Measurements from ENCODE around the gene CTTNBP2. TPM values are rescaled to one million over a fixed set of nuclear protein-coding genes. Genes with fewer than 3 reads are reported as not detected.

Gene CTTNBP2
- total and polyA plus RNA-seq, 10 of the 15 experiments (the other 5 are each of a cell fraction or from before 2014, with no cell fraction given) = 0.04 to 0.43 TPM; not detected in 8

DNA sequence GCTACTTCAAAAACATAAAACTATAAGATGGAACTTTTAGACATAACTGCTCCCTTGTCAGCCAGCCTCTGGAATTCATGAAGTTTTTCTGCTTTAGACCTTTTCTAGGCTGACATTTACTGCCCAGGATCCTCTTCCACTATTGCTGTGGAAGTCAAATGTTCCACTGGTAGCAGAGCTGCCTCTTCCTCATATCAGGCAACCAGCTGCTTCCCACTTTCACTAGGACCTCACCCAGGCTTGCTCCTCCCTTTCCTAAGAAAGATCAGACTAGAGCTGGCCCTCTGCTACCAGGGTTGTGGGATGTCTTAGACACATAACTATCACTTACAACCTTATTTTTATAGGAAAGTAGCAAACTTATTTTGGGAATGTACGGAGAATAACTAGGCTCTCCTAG, 121.5 kb downstream of the CTTNBP2 start:
- no peak overlapping the region for H3K27ac ChIP-seq (ENCODE audit: control insufficient read depth, insufficient read depth)
- H3K27me3 ChIP-seq (replicated peaks in 1 of 2; ENCODE audit: control insufficient read depth in 2 of 2, insufficient read depth in 2 of 2, low read length in 1 of 2) = peaks cover 0 to 3% of the 10 kb centered on the region in 2 experiments; a peak in 2 of 4 replicates
- DNase-seq (ENCODE audit: low read depth, low spot score) (no peak), ATAC-seq (no peak), FAIRE-seq (no peak)
- no peak overlapping the region for H3K9ac ChIP-seq (ENCODE audit: control insufficient read depth, insufficient read depth, low read length)
- H3K36me3 ChIP-seq (ENCODE audit: control insufficient read depth in 2 of 2, insufficient read depth in 2 of 2, low read length in 1 of 2) = no peaks in the 10 kb centered on the region
- CTCF ChIA-PET = interaction anchor here (0.7 to 3.3 kb wide), 26 partner anchors 11 to 468 kb away, joined by 3 to 31 read pairs (median 5); no protein-coding TSS in a partner anchor
- POLR2A ChIA-PET = interaction anchor here (0.6 kb wide), 1 partner anchor 847 kb away, joined by 5 read pairs; no protein-coding TSS in a partner anchor
- intact Hi-C loops (cut with micrococcal nuclease; ENCODE audit: unreplicated experiment) = no loop called here
- no peaks in the 10 kb centered on the region for H4K20me1 ChIP-seq (ENCODE audit: control insufficient read depth, insufficient read depth)
- RAD21 ChIA-PET (ENCODE audit: unreplicated experiment) = interaction anchor here (0.6 to 1.4 kb wide), 9 partner anchors 11 to 444 kb away, joined by 3 to 7 read pairs (median 3); no protein-coding TSS in a partner anchor
- SMC1A ChIA-PET (ENCODE audit: uncharacterized antibody, unreplicated experiment) = interaction anchor here (0.8 to 1.9 kb wide), 16 partner anchors 9 to 352 kb away, joined by 3 to 8 read pairs (median 4); no protein-coding TSS in a partner anchor
- H2AFZ ChIP-seq (ENCODE audit: control insufficient read depth, low read depth, low read length) = no peak overlapping the region
- 100% methylated on average over 1 of the region's 1 CpG for WGBS (ENCODE audit: insufficient coverage, insufficient replicate concordance, low lambda C conversion rate, missing lambda C conversion rate)
- H3K79me2 ChIP-seq (ENCODE audit: control insufficient read depth, insufficient read depth, low read length) = no peaks in the 10 kb centered on the region
- no peaks in the 10 kb centered on the region for H3K4me1 ChIP-seq (ENCODE audit: control insufficient read depth, insufficient read depth, low read length)
- no peak overlapping the region for H3K4me2 ChIP-seq (ENCODE audit: control insufficient read depth, insufficient read depth)
- H3K9me3 ChIP-seq (replicated peaks; ENCODE audit: control insufficient read depth, insufficient read depth, low read length) = no peaks in the 10 kb centered on the region
- no TSS peak for BruUV-seq (replicated peaks)
- no peak overlapping the region for H3K4me3 ChIP-seq
- in situ Hi-C loops (cut with MboI) = no loop called here
- no peak for TF ChIP-seq MTA2 (IDR thresholded peaks at IDR 0.05; ENCODE audit: low read depth)
- no peak for TF ChIP-seq ZNF687 (IDR thresholded peaks at IDR 0.05)
- no peak for TF ChIP-seq STAT3 (IDR thresholded peaks at IDR 0.05; ENCODE audit: low read depth, low read length)
- TF ChIP-seq ZNF274 (IDR thresholded peaks at IDR 0.05; ENCODE audit: insufficient read depth, insufficient read length) = no peak
- TF ChIP-seq MEF2B (IDR thresholded peaks at IDR 0.05; ENCODE audit: partially characterized antibody, poor library complexity, severe bottlenecking) = no peak
- TF ChIP-seq IRF4 (IDR thresholded peaks at IDR 0.05; ENCODE audit: low read depth, low read length) = no peak
- TF ChIP-seq SMAD5 (IDR thresholded peaks at IDR 0.05; ENCODE audit: low read depth) = no peak
- TF ChIP-seq SMC3 (IDR thresholded peaks at IDR 0.05; ENCODE audit: borderline replicate concordance, low read length) = no peak
- TF ChIP-seq IRF3 (IDR thresholded peaks at IDR 0.05) = no peak
- TF ChIP-seq MTA3 (IDR thresholded peaks at IDR 0.05; ENCODE audit: borderline replicate concordance, low read length) = no peak
- no peak for TF ChIP-seq JUNB (IDR thresholded peaks at IDR 0.05)
- no peak for TF ChIP-seq PML (IDR thresholded peaks at IDR 0.05; ENCODE audit: low read length)
- no peak for TF ChIP-seq ZBTB33 (IDR thresholded peaks at IDR 0.05)
- no peak for TF ChIP-seq ZNF24 (IDR thresholded peaks at IDR 0.05)
- TF ChIP-seq, protein P1, sequence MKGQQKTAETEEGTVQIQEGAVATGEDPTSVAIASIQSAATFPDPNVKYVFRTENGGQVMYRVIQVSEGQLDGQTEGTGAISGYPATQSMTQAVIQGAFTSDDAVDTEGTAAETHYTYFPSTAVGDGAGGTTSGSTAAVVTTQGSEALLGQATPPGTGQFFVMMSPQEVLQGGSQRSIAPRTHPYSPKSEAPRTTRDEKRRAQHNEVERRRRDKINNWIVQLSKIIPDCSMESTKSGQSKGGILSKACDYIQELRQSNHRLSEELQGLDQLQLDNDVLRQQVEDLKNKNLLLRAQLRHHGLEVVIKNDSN (IDR thresholded peaks at IDR 0.05; ENCODE audit: borderline replicate concordance, extremely low read length, insufficient read depth, low read depth, low read length) = no peak
- no peak for TF ChIP-seq ATF7 (IDR thresholded peaks at IDR 0.05; ENCODE audit: low read depth)
